PC-3 (cell line): ENCODE data around the gene PARP12. TPM values are rescaled to one million over a fixed set of nuclear protein-coding genes. Genes with fewer than 3 reads are reported as not detected.

ENCODE experiments used
- ATAC-seq: fragments of 200-7000 bp; cut with Tn5 transposase; 2 replicates; pipeline ENCODE4 v1.9.1; 2020; ENCODE audit warnings: mild to moderate bottlenecking, moderate library complexity
- BruUV-seq: library from RNA; stranded (reverse); fragments of 400-500 nt; replicated peaks from 2 replicates; lab custom pipeline; 2021; lab: Mats Ljungman, UMichigan
- CTCF ChIA-PET: fragments of 300-600 bp; sonication (Branson Sonifier 250); formaldehyde crosslinking; loops from one replicate; lab custom pipeline; 2022; ENCODE audit warnings: antibody characterized with exemption; lab: Charles Lee
- POLR2A ChIA-PET: fragments of 300-600 bp; sonication (Branson Sonifier 250); formaldehyde crosslinking; loops from one replicate; lab custom pipeline; 2022; ENCODE audit warnings: antibody characterized with exemption; ENCODE audit not compliant: unreplicated experiment; lab: Charles Lee
- DNase-seq: peaks from one replicate; pipeline ENCODE4 v3.0.0-alpha.2; 2015
- H2AFZ ChIP-seq: fragments of 300-600 bp; sonication (generic); 2 replicates; pipeline ENCODE4 v1.6.0; 2016; ENCODE audit warnings: antibody characterized with exemption, low read length
- H3F3A ChIP-seq: fragments of 300-600 bp; sonication (generic); one replicate; pipeline ENCODE4 v1.6.0; 2017; ENCODE audit warnings: antibody characterized with exemption, low read length, control low read depth, mild to moderate bottlenecking; ENCODE audit not compliant: unreplicated experiment
- H3K27ac ChIP-seq: fragments of 300-600 bp; sonication (generic); 2 replicates; pipeline ENCODE4 v1.5.1; 2016; ENCODE audit warnings: mild to moderate bottlenecking, low read length
- H3K27me3 ChIP-seq: fragments of 300-600 bp; sonication (generic); 2 replicates; pipeline ENCODE4 v1.6.1; 2016; ENCODE audit warnings: low read length, mixed read lengths
- H3K36me3 ChIP-seq: fragments of 300-600 bp; sonication (generic); 2 replicates; pipeline ENCODE4 v1.6.1; 2016; ENCODE audit warnings: low read depth, mixed run types, low read length, mixed read lengths
- H3K4me1 ChIP-seq: fragments of 300-600 bp; sonication (generic); 2 replicates; pipeline ENCODE4 v1.5.1; 2016; ENCODE audit warnings: low read length; ENCODE audit not compliant: insufficient read depth
- H3K4me2 ChIP-seq: fragments of 300-600 bp; sonication (generic); 2 replicates; pipeline ENCODE4 v1.6.0; 2016; ENCODE audit warnings: low read length
- H3K4me3 ChIP-seq: fragments of 300-600 bp; sonication (generic); 2 replicates; pipeline ENCODE4 v1.5.1; 2016; ENCODE audit warnings: mild to moderate bottlenecking, low read length, mixed read lengths
- H3K79me2 ChIP-seq: fragments of 300-600 bp; sonication (generic); 2 replicates; pipeline ENCODE4 v1.6.1; 2017; ENCODE audit warnings: low read length, mixed read lengths
- H3K9ac ChIP-seq: fragments of 300-600 bp; sonication (generic); 2 replicates; pipeline ENCODE4 v1.6.0; 2016; ENCODE audit warnings: mild to moderate bottlenecking, low read length
- H3K9me2 ChIP-seq: fragments of 300-600 bp; sonication (generic); replicated peaks from 2 replicates; pipeline ENCODE4 v1.6.1; 2016; ENCODE audit warnings: mixed run types, low read length, mixed read lengths
- H3K9me3 ChIP-seq: fragments of 300-600 bp; sonication (generic); 2 replicates; pipeline ENCODE4 v1.6.1; 2016; ENCODE audit warnings: low read length, mixed read lengths
- H4K20me1 ChIP-seq: fragments of 300-600 bp; sonication (generic); 2 replicates; pipeline ENCODE4 v1.6.1; 2016; ENCODE audit warnings: low read length, mixed read lengths
- EZH2 ChIP-seq: fragments of 300-600 bp; sonication (generic); IDR thresholded peaks from one replicate; pipeline ENCODE4 v1.6.1; 2017; ENCODE audit warnings: antibody characterized with exemption, mild to moderate bottlenecking, low read length; ENCODE audit not compliant: unreplicated experiment
- EZH2phosphoT487 ChIP-seq: fragments of 300-600 bp; sonication (generic); IDR thresholded peaks from 2 replicates; pipeline ENCODE4 v1.6.1; 2018; ENCODE audit warnings: mild to moderate bottlenecking, antibody characterized with exemption, low read length, borderline replicate concordance
- intact Hi-C: fragments of 100-400 bp; cut with micrococcal nuclease; formaldehyde crosslinking; loops from 2 replicates; pipeline ENCODE4 v1.9.0; 2023
- total RNA-seq: library from RNA; depleted of rRNA; stranded (reverse); fragments of >200 nt; gene quantifications from 2 replicates; pipeline ENCODE4 v1.2.3, GENCODE V29; 2014
- TF ChIP-seq, protein P1 (sequence below): fragments of 300-600 bp; sonication (generic); conservative IDR thresholded peaks from 2 replicates; pipeline ENCODE4 v1.5.1; 2017; ENCODE audit warnings: antibody characterized with exemption, low read depth, mild to moderate bottlenecking, low read length

PARP12 gene
- total RNA-seq, 1 experiment from 2014 or later, result 28.1 TPM

DNA sequence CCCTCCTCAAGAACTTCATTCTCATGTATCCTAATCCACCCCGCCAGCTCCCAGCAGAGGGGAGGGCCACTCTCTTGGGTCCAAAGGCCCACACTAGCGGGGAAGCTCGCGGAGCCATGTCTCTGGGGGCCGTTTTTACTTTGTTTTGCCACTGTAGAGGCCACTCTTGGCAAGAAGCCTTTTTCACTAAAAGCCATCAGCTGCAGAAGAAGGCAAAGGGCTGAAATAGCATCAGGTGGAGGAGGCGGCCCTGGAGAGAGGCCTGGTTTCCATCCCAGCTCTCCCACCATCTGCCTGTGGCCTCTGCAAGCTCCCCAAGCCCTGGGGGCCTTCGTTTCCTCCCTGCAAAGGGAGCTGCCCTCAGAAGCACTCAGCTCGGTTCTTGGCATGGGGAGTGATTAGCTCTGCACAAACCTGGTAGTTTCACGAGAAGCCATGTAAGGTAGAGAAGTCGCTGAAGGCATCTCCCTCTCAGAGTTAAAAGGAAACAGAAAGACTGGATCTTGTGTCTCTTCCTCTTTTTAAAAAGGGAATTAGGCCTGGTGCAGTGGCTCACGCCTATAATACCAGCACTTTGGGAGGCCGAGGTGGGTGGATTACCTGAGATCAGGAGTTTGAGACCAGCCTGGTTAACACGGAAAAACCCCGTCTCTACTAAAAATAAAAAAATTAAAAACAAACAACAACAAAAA is 70.3 kb downstream of the PARP12 start:
- Histone ChIP-seq H3K4me3 (no peak overlapping the region), H3K9me3 (no peaks in the 10 kb centered on the region), H3K36me3 (no peaks in the 10 kb centered on the region), H3K9ac (no peak overlapping the region), H3K79me2 (no peaks in the 10 kb centered on the region), H2AFZ (no peak overlapping the region), H3K4me2 (no peak overlapping the region), H4K20me1 (no peaks in the 10 kb centered on the region), H3K9me2 (no peaks in the 10 kb centered on the region), H3K27ac (no peak overlapping the region), H3K4me1 (peaks cover 6% of the 10 kb centered on the region; the same call in 1 of the 2 replicates), H3K27me3 (no peaks in the 10 kb centered on the region), H3F3A (no peaks in the 10 kb centered on the region)
- TF ChIP-seq EZH2, result no peak
- TF ChIP-seq EZH2phosphoT487, result no peak
- TF ChIP-seq, protein P1, sequence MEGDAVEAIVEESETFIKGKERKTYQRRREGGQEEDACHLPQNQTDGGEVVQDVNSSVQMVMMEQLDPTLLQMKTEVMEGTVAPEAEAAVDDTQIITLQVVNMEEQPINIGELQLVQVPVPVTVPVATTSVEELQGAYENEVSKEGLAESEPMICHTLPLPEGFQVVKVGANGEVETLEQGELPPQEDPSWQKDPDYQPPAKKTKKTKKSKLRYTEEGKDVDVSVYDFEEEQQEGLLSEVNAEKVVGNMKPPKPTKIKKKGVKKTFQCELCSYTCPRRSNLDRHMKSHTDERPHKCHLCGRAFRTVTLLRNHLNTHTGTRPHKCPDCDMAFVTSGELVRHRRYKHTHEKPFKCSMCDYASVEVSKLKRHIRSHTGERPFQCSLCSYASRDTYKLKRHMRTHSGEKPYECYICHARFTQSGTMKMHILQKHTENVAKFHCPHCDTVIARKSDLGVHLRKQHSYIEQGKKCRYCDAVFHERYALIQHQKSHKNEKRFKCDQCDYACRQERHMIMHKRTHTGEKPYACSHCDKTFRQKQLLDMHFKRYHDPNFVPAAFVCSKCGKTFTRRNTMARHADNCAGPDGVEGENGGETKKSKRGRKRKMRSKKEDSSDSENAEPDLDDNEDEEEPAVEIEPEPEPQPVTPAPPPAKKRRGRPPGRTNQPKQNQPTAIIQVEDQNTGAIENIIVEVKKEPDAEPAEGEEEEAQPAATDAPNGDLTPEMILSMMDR, result no peak
- no TSS peak for BruUV-seq
- ChIA-PET CTCF (no interaction called here), POLR2A (no interaction called here)
- ATAC-seq (no peak), DNase-seq (no peak)
- intact Hi-C loops, result no loop called here

DNA sequence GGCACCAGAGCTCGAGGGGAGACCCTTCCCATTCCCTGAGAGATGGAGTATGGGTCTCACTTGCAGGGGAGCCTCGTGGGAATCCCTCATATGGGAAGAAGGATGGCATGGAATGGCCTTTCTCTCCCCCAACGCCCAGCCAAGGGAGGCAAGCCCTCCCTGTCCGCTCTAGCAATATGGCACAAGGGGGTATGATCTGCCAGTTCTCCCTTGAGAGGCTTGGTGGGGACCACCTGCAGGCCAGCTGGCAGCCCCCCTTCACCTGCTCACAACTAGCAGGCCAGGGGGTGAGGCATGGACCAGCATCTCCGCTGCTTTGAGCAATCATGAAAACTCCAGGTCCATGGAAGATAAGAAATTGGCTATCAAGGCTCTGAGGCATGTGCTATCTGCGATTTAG is 70.8 kb downstream of the PARP12 start:
- Histone ChIP-seq H3K4me3 (no peak overlapping the region), H3K9ac (no peak overlapping the region), H3K9me3 (no peaks in the 10 kb centered on the region), H3K9me2 (no peaks in the 10 kb centered on the region), H3K4me2 (no peak overlapping the region), H3K27me3 (no peaks in the 10 kb centered on the region), H3F3A (no peaks in the 10 kb centered on the region), H2AFZ (no peak overlapping the region), H3K27ac (no peak overlapping the region), H4K20me1 (no peaks in the 10 kb centered on the region), H3K4me1 (peaks cover 6% of the 10 kb centered on the region; the same call in 1 of the 2 replicates), H3K36me3 (no peaks in the 10 kb centered on the region), H3K79me2 (no peaks in the 10 kb centered on the region)
- intact Hi-C loops, result no loop called here
- ATAC-seq, result no peak
- ChIA-PET POLR2A (no interaction called here), CTCF (no interaction called here)
- BruUV-seq, result no TSS peak
- TF ChIP-seq EZH2phosphoT487 (no peak), EZH2 (no peak)
- TF ChIP-seq, protein P1, result no peak
- no peak for DNase-seq

DNA sequence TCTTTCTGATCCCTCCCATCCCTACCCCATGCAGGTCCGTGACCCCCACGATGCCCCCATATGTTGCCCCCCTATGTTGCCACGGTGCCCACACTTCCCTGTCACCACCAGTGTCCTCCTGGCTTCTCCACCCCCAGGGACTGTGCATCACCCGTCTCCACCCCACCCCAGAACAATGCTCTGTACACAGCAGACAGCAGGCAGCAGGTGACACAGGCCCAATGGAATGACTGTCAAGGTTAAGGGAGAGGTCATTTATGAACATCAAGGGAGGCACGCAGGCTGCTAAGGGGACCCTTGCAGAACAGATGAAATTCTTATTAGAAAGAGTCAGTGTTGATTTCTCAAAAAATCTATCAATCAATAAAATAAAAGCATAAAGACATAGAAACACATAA is 71.5 kb downstream of the PARP12 start:
- no peaks in the 10 kb centered on the region for H3K9me3 ChIP-seq
- POLR2A ChIA-PET, result no interaction called here
- no peaks in the 10 kb centered on the region for H3K9me2 ChIP-seq
- H3K4me2 ChIP-seq, result no peak overlapping the region
- TF ChIP-seq EZH2phosphoT487, result no peak
- no peak for TF ChIP-seq EZH2
- TF ChIP-seq, protein P1, result no peak
- H3K27me3 ChIP-seq, result no peaks in the 10 kb centered on the region
- no peaks in the 10 kb centered on the region for H3K36me3 ChIP-seq
- H3F3A ChIP-seq, result no peaks in the 10 kb centered on the region
- H2AFZ ChIP-seq, result no peak overlapping the region
- H3K4me3 ChIP-seq, result no peak overlapping the region
- CTCF ChIA-PET, result no interaction called here
- intact Hi-C loops, result no loop called here
- DNase-seq, result peak; percentile 21
- H3K4me1 ChIP-seq, result peaks cover 6% of the 10 kb centered on the region; the same call in 1 of the 2 replicates
- no peak overlapping the region for H3K9ac ChIP-seq
- BruUV-seq, result no TSS peak
- H3K27ac ChIP-seq, result no peak overlapping the region
- H3K79me2 ChIP-seq, result no peaks in the 10 kb centered on the region
- H4K20me1 ChIP-seq, result no peaks in the 10 kb centered on the region
- peak; percentile 58 for ATAC-seq
